GM12878 (cell line): Measurements from ENCODE around the gene DNAI2.

Experiments used
- ATF7 ChIP-seq: fragments of 450-650 bp; IDR thresholded peaks from 2 replicates; pipeline ENCODE4 v1.6.1; 2016; ENCODE audit warnings: low read depth, mild to moderate bottlenecking
- BHLHE40 ChIP-seq, 2 experiments: fragments of 450-650 bp in 1 of 2; IDR thresholded peaks; 2 replicates each; pipeline ENCODE4 v1.6.1; 2011 to 2017; ENCODE audit warnings: low read depth in 2 of 2, borderline replicate concordance in 1 of 2, improper control_type of control experiment in 1 of 2, low read length in 1 of 2, mild to moderate bottlenecking in 1 of 2
- CTCF ChIP-seq, 3 experiments: IDR thresholded peaks in 2 of 3; conservative IDR thresholded peaks in 1 of 3; 2 replicates each; pipeline ENCODE4 v1.5.1; 2011; ENCODE audit warnings: low read depth in 3 of 3, low read length in 3 of 3, mild to moderate bottlenecking in 3 of 3, control low read depth in 2 of 3, moderate library complexity in 2 of 3, inconsistent platforms in 1 of 3, mixed read lengths in 1 of 3; ENCODE audit not compliant: control insufficient read depth in 2 of 3, insufficient read depth in 1 of 3; ENCODE audit errors: extremely low read depth in 1 of 3
- E2F4 ChIP-seq: IDR thresholded peaks from 2 replicates; pipeline ENCODE4 v1.6.1; 2012; ENCODE audit warnings: low read depth, low read length, improper control_type of control experiment
- ESRRA ChIP-seq: IDR thresholded peaks from 2 replicates; pipeline ENCODE4 v1.6.1; 2012; ENCODE audit warnings: mild to moderate bottlenecking, low read length, improper control_type of control experiment
- MEF2A ChIP-seq: IDR thresholded peaks from 2 replicates; pipeline ENCODE4 v1.6.1; 2011; ENCODE audit warnings: low read depth, mild to moderate bottlenecking, low read length, moderate library complexity; ENCODE audit not compliant: insufficient read depth
- MTA3 ChIP-seq: IDR thresholded peaks from 2 replicates; pipeline ENCODE4 v1.6.1; 2012; ENCODE audit warnings: low read length, inconsistent platforms, borderline replicate concordance
- POLR2A ChIP-seq: IDR thresholded peaks from 2 replicates; pipeline ENCODE4 v1.6.1; 2011; ENCODE audit warnings: low read depth, mild to moderate bottlenecking, low read length
- POLR2AphosphoS5 ChIP-seq: IDR thresholded peaks from 2 replicates; pipeline ENCODE4 v1.6.1; 2011; ENCODE audit warnings: mild to moderate bottlenecking, low read length, inconsistent platforms
- PRDM15 ChIP-seq: fragments of 450-650 bp; formaldehyde crosslinking; IDR thresholded peaks from 2 replicates; pipeline ENCODE4 v1.4.0; 2020; ENCODE audit warnings: mild to moderate bottlenecking, moderate library complexity
- RFX5 ChIP-seq: IDR thresholded peaks from 2 replicates; pipeline ENCODE4 v1.6.1; 2011; ENCODE audit warnings: low read depth, low read length, improper control_type of control experiment
- ZNF217 ChIP-seq: fragments of 450-650 bp; IDR thresholded peaks from 2 replicates; pipeline ENCODE4 v1.6.1; 2017; ENCODE audit warnings: antibody characterized with exemption, mild to moderate bottlenecking

- TF ChIP-seq MTA3 (no peak), POLR2A (no peak), POLR2AphosphoS5 (no peak), BHLHE40 (IDR thresholded peaks at IDR 0.05; ENCODE audit: borderline replicate concordance in 1 of 2, low read depth in 2 of 2, low read length in 1 of 2) (peak in 1 of 2 experiments; percentile 29; a peak in 2 of 4 replicates), PRDM15 (CRISPR knock-in tag) (no peak), MEF2A (no peak), ATF7 (no peak), ZNF217 (no peak), E2F4 (no peak), ESRRA (no peak), CTCF (IDR thresholded peaks at IDR 0.05 in 2 of 3, conservative IDR thresholded peaks at IDR 0.05 in 1 of 3; ENCODE audit: control insufficient read depth in 2 of 3, extremely low read depth in 1 of 3, insufficient read depth in 1 of 3, low read depth in 3 of 3, low read length in 3 of 3) (peak; percentile 43 to 72 (median 56); a peak in 4 of 6 replicates), RFX5 (no peak)
Observed at GRCh38 chr17:74296548-74296936, 22.5 kb downstream of the DNAI2 start.
